Measurements from ENCODE around the gene ASIC4. TPM values are rescaled to one million over a fixed set of nuclear protein-coding genes. Genes with fewer than 3 reads are reported as not detected.

The ASIC4 gene
- total RNA-seq, 1 donor from 2014 or later: 0.49 TPM

DNA sequence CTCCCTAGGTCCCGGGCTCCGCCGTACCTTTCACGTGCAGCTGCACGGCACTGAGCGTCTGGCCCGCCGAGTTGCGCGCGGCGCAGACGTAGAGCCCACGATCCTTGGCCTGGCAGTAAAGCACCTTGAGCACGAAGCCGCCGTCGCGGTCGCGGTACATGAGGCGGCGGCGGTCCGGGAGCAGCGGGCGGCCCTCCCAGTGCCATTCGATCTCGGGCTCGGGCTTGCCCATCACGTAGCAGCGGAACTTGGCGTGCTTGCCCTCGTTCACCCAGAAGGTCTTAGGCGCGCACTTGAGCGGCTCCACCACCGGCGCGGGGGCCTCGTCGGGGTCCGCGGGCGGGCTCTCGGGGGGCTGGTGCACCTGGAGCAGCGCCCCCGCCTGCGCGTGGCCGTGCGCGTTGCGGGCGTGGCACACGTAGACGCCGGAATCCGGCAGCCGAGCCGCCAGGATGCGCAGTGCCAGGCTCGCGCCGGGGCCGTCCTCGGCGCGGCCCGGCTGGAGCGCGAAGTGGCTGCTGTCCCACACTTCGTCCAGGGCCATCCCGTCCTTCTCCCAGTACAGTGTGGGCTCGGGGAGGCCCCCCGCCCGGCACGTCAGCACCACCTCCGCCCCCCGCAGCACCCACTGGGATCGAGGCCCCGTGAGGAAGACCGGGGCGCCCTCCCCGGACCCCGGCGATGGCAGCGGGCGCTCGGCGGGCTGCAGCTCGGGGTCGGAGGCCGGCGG lies 56.1 kb downstream of the ASIC4 start:
- DNase-seq: no peak

DNA sequence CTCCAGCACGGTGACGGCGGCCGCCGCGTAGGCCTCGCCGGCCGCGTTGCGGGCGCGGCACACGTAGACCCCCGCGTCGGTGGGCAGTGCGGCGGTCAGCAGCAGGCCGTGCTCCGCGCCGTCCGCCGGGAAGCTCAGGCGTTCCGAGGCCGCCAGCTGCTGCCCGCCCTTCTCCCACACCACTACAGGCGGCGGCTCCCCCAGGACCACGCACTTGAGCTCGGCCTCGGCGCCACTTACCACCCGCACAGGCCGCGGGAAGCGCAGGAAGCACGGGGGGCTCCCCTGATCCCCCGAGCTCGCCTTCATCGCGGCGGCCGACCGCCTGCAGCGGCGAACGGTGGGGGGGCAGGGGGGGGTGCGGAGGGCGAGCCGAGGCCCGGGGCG lies 56.6 kb downstream of the ASIC4 start:
- DNase-seq: no peak

DNA sequence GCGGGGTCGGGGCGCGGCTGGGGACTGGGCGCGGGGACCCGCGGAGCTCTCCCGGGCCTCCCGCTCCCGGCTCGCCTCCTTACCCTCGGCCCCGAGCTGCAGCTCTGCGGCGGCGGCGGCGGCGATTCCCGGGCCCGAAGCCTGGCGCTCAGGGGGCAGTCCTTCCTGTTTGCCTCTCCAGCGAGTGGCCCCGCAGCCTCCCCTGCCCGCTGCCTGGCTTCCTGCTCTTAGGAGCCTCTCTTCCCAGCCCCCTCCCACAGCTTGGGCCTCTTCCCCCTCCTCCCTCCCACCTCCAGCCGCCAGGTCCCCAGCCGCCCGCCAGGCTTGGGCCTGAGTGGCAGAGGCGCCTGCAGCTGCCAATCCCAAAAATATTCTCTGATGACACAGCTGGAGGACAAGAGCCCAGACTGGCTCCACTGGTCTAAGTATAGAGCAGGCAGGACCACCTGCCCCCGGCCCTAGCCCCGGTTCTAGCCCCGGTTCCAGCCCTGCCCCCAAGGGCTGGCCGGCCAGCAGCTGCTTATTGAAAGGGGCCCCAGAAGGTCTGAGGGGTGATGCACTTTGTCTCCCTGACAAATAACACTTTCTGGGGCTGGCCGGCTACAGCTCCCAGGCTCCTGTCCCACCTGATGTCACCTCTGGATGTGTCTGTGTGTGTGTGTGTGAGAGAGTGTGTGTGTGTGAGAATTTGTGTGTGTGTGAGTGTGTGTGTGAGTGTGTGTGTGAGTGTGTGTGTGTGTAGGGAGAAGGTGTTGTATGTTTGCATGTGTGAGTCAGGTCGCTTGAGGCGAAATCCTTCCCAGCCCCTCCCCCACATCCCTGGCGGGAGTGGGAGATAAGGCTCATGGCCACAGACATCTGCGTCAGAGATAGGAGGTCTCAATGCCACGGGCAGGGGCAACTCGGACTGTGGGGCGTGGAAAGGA lies 57.3 kb downstream of the ASIC4 start, which contains the start of gene OBSL1:
TSS of gene OBSL1 (minus strand) at position 229 of the 926 bp plus-strand sequence. CDS start 307 bp downstream, outside the sequence.
- DNase-seq: peak; percentile 28

DNA sequence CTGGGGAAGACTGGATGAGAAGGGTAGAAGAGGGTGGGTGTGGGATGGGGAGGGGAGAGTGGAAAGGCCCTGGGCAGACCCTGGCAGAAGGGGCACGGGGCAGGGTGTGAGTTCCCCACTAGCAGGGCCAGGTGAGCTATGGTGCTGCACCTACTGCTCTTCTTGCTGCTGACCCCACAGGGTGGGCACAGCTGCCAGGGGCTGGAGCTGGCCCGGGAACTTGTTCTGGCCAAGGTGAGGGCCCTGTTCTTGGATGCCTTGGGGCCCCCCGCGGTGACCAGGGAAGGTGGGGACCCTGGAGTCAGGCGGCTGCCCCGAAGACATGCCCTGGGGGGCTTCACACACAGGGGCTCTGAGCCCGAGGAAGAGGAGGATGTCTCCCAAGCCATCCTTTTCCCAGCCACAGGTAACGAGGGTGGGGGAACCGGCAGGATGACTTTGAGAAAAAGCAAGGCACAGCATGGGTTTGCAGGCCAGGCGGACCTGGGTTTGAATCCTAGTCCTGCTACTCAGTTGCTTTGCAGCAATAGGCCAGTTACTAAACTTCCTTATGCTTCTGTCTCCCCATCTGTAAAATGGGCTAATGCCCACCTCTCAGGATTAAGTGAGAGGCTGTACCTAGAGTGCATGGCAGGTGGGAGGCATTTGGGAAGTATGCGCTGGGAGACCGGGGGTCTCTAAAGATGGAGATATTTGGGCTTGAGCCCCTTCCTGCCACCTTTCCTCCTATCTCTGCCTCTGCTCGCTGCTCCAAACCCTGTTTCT lies 58.1 kb downstream of the ASIC4 start, which contains the start of gene INHA:
TSS of gene INHA (plus strand) at position 74 of the 765 bp plus-strand sequence. CDS start at position 139, 65 bp downstream.
- DNase-seq: no peak

DNA sequence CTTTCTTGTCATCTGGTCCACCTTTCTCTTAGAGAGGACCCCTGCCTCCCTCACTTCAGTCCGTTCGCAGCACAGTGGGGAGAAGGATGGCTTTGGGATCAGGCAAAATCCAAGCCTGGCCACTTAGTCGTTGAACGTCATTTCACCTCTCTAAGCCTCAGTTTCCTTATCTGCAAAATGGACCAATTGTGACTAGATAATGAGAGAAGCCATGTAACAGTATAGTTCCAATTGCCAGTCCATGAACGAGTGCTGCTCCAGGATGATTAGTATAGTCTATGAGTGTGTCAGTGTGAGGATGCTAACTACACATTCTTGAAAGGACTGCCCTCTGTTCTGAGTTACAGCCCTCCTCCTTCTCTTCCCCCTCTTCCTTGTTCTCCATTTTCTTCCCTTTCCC lies 58.9 kb downstream of the ASIC4 start:
- DNase-seq: no peak

DNA sequence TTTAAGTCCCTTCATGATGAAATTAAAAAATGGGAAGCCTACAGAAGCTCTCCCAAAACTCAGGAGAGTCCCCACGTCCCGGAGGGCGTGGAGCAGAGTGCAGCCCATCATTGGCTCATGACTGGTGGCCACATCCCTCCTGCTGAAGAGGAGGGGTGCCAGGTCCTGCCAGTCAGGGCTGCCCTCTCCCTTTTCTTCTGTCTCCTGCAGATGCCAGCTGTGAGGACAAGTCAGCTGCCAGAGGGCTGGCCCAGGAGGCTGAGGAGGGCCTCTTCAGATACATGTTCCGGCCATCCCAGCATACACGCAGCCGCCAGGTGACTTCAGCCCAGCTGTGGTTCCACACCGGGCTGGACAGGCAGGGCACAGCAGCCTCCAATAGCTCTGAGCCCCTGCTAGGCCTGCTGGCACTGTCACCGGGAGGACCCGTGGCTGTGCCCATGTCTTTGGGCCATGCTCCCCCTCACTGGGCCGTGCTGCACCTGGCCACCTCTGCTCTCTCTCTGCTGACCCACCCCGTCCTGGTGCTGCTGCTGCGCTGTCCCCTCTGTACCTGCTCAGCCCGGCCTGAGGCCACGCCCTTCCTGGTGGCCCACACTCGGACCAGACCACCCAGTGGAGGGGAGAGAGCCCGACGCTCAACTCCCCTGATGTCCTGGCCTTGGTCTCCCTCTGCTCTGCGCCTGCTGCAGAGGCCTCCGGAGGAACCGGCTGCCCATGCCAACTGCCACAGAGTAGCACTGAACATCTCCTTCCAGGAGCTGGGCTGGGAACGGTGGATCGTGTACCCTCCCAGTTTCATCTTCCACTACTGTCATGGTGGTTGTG lies 60.4 kb downstream of the ASIC4 start:
- no peak for DNase-seq

DNA sequence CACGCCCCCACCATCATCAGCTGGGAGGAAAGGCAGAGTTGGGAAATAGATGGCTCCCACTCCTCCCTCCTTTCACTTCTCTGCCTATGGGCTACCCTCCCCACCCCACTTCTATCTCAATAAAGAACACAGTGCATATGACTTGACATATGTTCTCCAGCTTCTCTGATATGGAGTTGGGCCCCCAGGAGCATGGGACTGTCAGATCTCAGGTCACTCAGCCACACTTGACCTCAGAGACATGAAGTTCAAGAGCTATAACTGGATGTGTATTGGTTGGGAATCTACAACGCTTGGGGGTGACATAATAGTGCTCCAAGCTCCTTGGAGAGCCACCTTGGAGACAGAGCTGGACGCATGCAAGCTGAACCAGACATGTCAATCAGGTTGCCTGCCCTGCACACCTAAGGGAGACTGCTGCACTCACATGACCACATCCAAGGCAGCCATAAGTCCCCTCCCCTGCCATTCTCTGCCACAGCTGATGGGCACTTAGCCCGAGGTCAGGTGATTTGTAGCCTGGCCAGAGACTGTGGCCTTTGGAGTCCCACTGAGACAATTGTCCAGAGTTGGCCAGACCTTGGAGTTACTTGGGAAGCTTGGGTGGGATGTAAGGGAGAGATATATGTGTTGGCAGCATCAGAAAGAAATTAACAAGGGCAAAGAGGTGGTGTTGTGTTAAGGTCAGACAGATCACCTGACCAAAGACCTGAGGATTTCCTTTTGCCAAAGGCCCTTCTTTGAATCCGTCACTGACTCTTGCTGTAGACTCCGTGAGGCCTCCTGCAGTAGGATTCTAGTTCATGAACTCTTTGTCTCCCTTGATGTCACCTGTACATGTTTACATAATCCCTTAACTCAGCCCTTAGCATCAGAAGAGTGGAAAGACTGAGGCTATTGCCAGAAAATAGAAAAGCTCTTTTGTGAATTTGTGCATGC lies 61.6 kb downstream of the ASIC4 start:
- DNase-seq: no peak

DNA sequence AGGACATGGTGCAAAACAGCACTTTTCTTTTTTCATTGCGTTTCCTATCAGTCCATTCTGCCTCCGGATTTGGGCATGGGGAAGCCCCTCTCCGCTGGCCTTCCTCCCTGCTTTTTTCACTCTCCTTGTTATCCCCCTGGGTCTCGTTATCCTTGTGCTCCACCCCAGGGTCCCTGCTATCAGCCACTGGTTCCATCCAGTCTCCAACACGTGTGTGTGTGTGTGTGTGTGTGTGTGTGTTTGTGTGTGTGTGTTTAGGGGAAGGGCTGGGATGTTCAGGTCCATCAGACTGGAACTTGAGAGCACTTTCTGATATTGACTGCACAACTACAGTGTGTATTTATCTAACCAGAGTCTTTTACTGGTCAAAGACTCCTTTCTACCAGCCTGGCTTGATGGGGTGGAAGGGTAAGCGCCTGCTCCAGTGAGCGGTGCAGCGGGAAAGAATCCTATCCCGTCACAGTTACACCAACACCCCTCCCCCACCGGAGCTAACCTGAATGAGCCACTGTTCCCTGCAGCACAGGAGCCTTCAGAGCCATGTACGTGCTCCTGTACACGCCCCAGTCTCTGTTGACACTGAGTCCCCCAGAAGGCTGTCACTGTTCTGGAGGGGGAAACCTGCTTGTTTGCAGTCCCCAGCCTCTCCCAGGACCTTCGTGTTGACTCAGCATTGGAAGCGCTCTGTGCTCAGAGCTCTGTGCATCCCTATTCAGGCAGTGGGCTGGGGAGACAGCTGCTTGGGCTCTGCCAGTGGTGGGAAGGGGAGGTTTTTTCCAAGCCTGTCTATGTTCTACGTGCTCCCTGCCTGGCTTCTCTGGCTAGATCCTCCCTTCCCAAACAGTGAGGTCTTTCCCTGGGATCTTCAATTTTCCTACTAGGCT lies 62.5 kb downstream of the ASIC4 start:
- DNase-seq: no peak

DNA sequence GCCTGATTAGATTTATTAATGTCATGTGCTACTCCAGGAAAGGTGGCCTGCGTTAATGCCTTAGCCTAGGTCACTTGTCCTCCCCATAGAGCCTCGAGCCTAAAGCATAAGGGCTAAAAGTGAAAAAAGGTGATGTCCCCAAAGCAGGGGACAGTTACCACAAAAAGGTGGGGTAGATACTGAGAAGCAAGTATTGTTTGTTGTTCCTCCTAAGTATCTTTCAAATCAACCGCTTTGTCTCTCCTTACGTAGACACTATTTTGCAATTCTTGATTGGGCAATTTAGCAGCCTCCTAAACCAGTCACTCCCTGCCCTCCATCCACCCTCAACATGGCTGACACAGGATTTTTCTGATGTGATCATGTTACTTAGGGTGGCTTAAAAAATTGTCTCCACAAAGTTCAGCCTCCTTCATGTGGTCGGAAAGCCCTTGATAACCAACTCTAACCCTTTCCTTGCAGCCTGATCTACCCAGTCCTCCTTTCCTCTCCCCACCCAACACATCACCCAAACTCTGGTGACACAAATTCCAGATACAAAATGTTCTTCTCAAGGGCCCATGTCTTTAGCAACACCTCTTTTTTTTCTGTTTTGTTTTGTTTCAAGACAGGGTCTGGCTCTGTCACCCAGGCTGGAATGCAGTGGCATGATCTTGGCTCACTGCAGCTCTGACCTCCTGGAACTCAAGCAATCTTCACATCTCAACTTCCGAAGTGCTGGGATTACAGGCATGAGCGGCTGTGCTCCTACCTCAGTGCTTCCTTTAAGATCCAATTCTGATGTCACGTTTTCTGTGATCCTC lies 64.7 kb downstream of the ASIC4 start:
- no peak for DNase-seq

DNA sequence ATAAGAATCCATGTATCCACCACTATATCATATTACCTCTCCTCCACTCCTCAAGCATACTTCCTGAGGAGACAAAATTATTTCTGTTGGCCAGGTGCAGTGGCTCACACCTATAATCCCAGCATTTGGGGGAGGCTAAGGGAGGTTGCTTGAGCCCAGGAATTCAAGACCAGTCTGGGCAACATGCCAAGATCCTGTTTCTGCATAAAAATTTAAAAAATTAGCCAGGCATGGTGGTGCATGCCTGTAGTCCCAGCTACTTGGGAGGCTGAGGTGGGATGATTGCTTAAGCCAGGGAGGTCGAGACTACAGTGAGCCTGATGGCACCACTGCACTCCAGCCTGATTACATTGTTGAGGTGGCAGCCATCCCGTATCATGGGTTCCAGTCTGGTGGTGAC lies 67.1 kb downstream of the ASIC4 start:
- no peak for DNase-seq

Small RNAs within 50 kb of the gene (small RNA-seq; reads per million reads assigned to genes)
- not detected for gene MIR3132 (ENCODE audit: low replicate concordance)

Other genes starting within 250 kb of the ASIC4 start
- gene DNAJB2, start 235.1 kb upstream of the ASIC4 start, total RNA-seq: 46.7 TPM
- not detected for gene PTPRN, start 205.1 kb upstream of the ASIC4 start, total RNA-seq
- not detected for gene RESP18, start 181.7 kb upstream of the ASIC4 start, total RNA-seq
- 42.4 TPM for gene DNPEP, start 126.6 kb upstream of the ASIC4 start, total RNA-seq
- gene DES, start 96.1 kb upstream of the ASIC4 start, total RNA-seq: 318 TPM
- 10.5 TPM for gene SPEG, start 79.6 kb upstream of the ASIC4 start, total RNA-seq
- 21.8 TPM for gene GMPPA, start 15.6 kb upstream of the ASIC4 start, total RNA-seq
- 35.9 TPM for gene CHPF, start 29.3 kb downstream of the ASIC4 start, total RNA-seq
- gene TMEM198, start 29.5 kb downstream of the ASIC4 start, total RNA-seq: 0.99 TPM
- gene OBSL1, start 57.1 kb downstream of the ASIC4 start, total RNA-seq: 47.0 TPM
- gene INHA, start 57.8 kb downstream of the ASIC4 start, total RNA-seq: 0.10 TPM
- gene STK11IP, start 83.4 kb downstream of the ASIC4 start, total RNA-seq: 22.8 TPM
- gene SLC4A3, start 113.1 kb downstream of the ASIC4 start, total RNA-seq: 2.5 TPM